NCI-H1417 treated with DMSO at 0.1 percent for 48 hours (cell line): ENCODE data around the gene PIGM.
A peak's percentile ranks its signal among the peaks of the same experiment; 100 is the strongest.

ENCODE experiments used
- DNase-seq: peaks from one replicate; lab custom pipeline; 2025; lab: John Stamatoyannopoulos, UW

PIGM gene

GRCh38 chr1:160031365-160032164 lies at the start of gene PIGM:
Gene PIGM (minus strand): TSS chr1:160031990. CDS start chr1:160031739, 251 bp downstream.
- peak; percentile 69 for DNase-seq

- no peak for DNase-seq
Observed at GRCh38 chr1:160081261-160081936, 49.6 kb upstream of the PIGM start, which contains the start of gene KCNJ9. Gene KCNJ9 (plus strand): TSS chr1:160081538. CDS start chr1:160084031, 2,493 bp downstream.

GRCh38 chr1:160080381-160081100 lies 48.8 kb upstream of the PIGM start:
- DNase-seq: no peak

- DNase-seq: no peak
Observed at GRCh38 chr1:160079448-160079847, 47.7 kb upstream of the PIGM start.

- DNase-seq: no peak
Observed at GRCh38 chr1:160078512-160079195, 46.9 kb upstream of the PIGM start.

GRCh38 chr1:160077486-160077885 lies 45.7 kb upstream of the PIGM start:
- no peak for DNase-seq

- DNase-seq: no peak
Observed at GRCh38 chr1:160076295-160076694, 44.5 kb upstream of the PIGM start.

GRCh38 chr1:160075836-160076235 lies 44.0 kb upstream of the PIGM start:
- no peak for DNase-seq

- DNase-seq: no peak
Observed at GRCh38 chr1:160074865-160075264, 43.1 kb upstream of the PIGM start.

- DNase-seq: no peak
Observed at GRCh38 chr1:160071289-160071688, 39.5 kb upstream of the PIGM start.

GRCh38 chr1:160070243-160071163 lies 38.7 kb upstream of the PIGM start:
- no peak for DNase-seq

- no peak for DNase-seq
Observed at GRCh38 chr1:160069460-160070231, 37.9 kb upstream of the PIGM start, which contains the start of gene KCNJ10. Gene KCNJ10 (minus strand): TSS chr1:160070160. CDS start chr1:160042532, 27,628 bp downstream.

GRCh38 chr1:160068225-160068624 lies 36.4 kb upstream of the PIGM start:
- DNase-seq: no peak

- no peak for DNase-seq
Observed at GRCh38 chr1:160066829-160067745, 35.3 kb upstream of the PIGM start.

- no peak for DNase-seq
Observed at GRCh38 chr1:160064746-160065145, 33.0 kb upstream of the PIGM start.

GRCh38 chr1:160064164-160064563 lies 32.4 kb upstream of the PIGM start:
- DNase-seq: no peak

GRCh38 chr1:160063176-160063575 lies 31.4 kb upstream of the PIGM start:
- DNase-seq: no peak

- no peak for DNase-seq
Observed at GRCh38 chr1:160062230-160062532, 30.4 kb upstream of the PIGM start.
